Measurements from ENCODE around the gene FAM210A. TPM values are rescaled to one million over a fixed set of nuclear protein-coding genes. Genes with fewer than 3 reads are reported as not detected.

Gene FAM210A
- total RNA-seq, 1 donor from 2014 or later, result 29.8 TPM

Small RNAs within 50 kb of the gene (small RNA-seq; reads per million reads assigned to genes)
- gene AP001525.1 (not detected), gene RN7SL362P (not detected)

Other genes starting within 250 kb of the FAM210A start
- 41.2 TPM for gene RNMT, start 115 bp upstream of the FAM210A start, total RNA-seq
- gene MC5R, start 97.6 kb upstream of the FAM210A start, total RNA-seq, result 2.9 TPM
- under 0.01 TPM for gene MC2R, start 189.0 kb upstream of the FAM210A start, total RNA-seq

Data from frontal cortex (tissue), 1 donor.